ENCODE measurements around the gene IRF9. TPM values are rescaled to one million over a fixed set of nuclear protein-coding genes. Genes with fewer than 3 reads are reported as not detected.
"Not testable (repeated sequence)": the region's sequence is repeated elsewhere in the genome, so short reads cannot be mapped to it uniquely, and the experiment has no call there.

Gene IRF9
- total RNA-seq, 1 donor from 2014 or later: 133 TPM

DNA sequence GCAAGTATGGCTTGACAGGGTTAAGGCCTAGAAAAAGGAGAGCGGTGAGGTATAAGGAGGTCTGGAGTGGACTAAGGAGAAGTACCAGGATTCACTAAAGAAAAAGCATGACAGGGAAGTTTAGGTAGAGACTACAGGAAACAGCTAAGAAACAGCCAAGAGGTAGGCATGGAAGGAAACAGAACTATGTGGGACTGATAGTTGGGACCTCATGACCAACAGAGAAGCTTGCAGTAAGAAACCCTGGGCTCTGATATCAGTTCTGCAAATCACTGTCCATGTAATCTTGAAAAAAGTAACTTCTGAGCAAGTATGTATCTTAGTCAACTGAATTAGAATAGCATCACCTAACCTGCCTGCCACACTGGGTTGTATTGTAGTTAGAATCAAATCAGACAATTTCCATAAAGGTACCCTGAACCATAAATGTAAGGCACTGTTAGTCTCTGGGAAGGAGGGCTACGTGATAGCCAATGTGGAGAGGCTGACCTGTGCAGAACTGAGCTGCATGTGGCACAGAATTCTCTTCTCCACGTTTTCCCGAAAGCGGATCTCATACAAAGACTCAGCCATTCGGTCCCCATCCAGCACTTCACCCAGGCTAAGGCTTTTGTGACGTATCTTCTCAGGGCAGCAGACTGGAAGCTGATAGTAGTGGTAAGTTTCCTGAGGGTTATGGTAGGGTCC, 33.3 kb downstream of the IRF9 start:
- no peak for DNase-seq (ENCODE audit: low spot score)

DNA sequence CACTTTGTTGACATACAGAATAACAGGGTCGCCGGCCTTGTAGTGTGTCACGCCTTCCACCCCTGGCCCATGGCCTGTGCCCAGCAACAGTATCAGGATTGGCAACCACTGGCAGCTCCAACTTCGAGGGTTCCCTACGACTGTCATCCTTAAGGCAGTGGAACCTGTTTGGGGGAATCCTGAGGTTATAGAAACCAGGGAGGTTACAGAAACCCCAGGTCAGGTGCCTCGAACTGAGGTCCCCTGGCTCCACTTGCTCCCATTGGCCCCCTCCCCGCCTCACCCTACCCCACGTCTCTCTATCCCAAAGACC, 33.8 kb downstream of the IRF9 start:
- DNase-seq (ENCODE audit: low spot score): peak; percentile 14

DNA sequence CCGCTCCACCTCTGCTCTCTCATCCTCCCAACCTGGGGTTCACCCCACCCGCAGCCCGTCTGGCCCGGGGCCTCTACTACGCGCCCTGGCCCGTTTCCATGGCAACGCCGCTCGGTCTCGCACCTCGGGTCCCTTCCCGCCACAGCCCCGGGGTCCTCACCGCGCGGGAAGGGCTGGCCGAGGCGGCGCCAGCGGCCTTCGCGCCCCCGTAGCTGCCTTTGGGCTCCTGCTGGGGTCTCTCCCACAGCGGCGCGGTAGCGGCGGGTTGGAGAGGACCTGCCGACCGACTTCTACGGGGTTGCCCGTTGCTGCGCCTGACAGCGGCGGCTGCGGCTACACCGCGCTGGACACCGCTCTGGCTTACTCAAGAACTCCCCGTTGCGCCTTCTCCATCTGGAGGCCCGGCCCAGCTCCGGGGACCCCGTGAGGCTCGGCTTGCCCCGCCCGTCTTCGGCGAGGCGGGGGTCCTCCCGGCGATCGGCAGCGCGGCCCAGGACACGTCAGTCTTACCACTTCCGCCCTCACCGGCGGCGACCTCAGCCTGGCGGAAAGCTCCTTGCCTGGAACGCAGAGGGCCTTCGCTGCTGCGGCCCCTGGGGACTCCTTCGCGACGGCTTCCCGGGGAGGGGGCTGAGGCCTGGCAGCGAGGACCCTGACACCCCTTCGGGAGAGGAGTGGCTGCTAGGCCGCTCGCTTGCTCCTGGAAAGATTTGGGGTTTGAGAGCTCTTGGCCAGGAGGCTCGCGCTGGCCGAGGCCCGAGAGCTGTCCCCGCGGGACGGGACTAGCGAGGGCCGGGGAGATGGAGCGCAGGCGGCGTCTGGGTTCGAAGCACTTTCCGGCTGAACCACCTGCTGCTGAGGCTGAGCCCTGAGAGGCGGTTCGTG, 34.4 kb downstream of the IRF9 start, which contains the start of gene TM9SF1:
TSS of gene TM9SF1 (minus strand) at position 256 of the 885 bp plus-strand sequence. CDS start 422 bp downstream, outside the sequence.
- peak; percentile 92 for DNase-seq (ENCODE audit: low spot score)

DNA sequence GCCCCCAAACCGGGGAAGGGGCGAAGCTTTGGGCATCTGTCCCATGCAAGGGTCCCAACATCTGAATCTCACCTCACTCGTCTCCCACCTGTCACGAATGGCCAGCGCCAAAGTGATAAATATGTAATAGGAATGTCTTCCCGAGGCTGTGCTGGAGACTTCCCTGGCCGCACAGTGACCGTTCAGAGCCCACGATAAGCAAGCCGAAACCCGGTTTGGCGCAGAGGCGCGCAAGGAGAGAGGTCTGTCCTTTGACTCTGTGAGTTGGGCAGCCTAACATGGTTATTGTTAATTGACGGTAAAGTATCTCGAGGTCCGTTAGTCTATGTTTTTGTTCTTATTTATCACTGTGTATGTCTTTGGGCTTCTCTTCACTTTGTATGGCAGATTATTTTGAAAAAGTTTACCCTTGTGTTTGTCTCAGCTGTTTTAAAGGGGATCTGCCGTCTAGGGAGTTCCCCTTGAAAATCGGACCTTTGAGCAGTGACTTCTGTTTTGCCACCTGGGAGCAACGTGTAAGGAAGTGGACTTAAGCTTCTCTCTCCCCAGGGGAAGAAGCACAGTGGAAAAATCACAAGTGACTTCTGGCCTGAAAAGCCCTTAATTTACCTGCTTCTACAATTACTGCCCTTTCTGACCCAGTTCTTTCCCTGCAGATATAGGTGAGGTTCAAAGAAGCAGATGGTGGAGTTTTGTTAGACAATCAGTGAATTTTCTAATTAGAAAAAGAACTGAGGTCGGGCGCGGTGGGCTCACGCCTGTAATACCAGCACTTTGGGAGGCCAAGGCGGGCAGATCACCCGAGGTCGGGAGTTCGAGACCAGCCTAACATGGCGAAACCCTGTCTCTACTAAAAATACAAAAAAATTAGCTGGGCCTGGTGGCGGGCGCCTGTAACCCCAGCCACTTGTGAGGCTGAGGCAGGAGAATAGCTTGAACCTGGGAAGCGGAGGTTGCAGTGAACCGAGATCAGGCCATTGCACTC, 35.3 kb downstream of the IRF9 start:
- peak; percentile 13 for DNase-seq (ENCODE audit: low spot score)

DNA sequence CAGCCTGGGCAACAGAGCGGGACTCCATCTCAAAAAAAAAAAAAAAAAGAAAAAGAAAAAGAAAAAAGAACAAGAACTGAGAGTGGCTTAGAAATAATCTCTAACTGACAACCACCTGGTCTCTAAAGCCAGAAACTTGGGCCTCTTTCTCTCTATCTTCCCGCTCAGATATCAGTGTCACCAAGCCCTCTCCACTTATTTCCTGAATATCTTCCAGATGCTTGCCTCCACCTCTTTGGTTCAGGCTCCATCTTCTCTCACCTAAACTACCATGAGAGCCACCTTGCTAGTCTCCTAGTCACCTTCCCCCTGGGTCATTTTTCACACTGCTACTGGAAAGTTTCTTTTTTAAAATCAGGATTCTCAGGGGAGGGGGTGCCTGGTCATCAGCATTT, 36.0 kb downstream of the IRF9 start:
- no peak for DNase-seq (ENCODE audit: low spot score)

DNA sequence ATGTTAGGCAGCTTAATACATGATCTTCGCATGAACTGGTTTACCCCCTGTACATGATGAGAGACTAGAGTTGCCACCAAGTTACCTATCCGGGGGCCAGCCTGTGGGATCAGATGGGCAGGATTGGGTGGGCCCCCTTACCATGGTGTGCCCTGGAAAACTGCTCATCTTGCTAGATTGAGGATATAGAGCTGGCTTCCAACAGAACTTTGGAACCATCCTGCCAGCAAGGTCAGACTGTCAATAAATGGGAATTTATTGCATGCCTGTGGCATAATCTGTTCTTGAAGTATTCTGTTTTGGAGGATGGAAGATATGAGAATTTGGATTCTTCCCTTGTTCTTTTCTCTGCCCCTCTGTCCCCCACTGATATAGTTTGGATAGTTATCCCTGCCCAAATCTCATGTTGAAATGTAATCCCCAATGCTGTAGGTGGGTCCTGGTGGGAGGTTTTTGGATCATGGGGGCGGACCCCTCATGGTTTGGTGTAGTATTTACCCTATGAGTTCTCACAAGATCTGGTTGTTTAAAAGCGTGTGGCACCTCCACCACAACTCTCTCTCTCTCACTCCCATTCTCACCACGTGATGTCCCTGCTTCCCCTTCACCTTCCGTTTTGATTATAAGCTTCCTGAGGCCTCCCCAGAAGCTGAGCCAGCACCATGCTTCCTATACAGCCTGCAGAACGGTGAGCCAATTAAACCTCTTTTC, 37.9 kb downstream of the IRF9 start:
- DNase-seq (ENCODE audit: low spot score): no peak

DNA sequence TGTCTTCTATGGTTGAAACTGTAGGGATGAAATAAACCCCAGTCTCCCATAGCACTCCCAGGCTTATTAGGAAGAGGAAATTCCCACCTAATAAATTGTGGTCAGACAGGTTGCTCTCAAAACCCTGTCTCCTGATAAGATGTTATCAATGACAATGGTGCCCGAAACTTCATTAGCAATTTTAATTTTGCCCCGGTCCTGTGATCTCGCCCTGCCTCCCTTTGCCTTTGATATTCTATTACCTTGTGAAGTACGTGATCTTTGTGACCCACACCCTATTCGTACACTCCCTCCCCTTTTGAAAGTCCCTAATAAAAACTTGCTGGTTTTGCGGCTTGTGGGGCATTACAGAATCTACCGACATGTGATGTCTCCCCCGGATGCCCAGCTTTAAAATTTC, 41.5 kb downstream of the IRF9 start:
- DNase-seq (ENCODE audit: low spot score): not testable (repeated sequence)

DNA sequence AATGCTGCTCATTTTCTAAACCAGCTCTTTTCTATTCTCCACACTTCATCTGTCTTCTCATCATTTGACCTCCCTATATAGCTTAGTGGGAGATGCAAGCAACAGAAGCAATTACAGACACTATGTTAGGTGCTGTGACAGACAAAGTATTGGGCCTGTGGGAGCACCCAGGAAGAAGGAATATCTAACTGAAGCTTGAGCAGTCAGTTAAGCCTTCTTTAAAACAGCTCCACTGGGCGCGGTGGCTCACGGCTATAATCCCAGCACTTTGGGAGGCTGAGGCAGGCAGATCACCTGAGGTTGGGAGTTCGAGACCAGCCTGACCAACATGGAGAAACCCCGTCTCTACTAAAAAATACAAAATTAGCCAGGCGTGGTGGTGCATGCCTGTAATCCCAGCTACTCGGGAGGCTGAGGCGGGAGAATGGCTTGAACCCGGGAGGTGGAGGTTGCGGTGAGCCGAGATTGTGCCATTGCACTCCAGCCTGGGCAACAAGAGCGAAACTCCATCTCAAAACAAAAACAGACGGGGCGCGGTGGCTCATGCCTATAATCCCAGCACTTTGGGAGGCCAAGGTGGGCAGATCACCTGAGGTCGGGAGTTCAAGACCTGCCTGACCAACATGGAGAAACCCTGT, 42.3 kb downstream of the IRF9 start:
- DNase-seq (ENCODE audit: low spot score): not testable (repeated sequence)

DNA sequence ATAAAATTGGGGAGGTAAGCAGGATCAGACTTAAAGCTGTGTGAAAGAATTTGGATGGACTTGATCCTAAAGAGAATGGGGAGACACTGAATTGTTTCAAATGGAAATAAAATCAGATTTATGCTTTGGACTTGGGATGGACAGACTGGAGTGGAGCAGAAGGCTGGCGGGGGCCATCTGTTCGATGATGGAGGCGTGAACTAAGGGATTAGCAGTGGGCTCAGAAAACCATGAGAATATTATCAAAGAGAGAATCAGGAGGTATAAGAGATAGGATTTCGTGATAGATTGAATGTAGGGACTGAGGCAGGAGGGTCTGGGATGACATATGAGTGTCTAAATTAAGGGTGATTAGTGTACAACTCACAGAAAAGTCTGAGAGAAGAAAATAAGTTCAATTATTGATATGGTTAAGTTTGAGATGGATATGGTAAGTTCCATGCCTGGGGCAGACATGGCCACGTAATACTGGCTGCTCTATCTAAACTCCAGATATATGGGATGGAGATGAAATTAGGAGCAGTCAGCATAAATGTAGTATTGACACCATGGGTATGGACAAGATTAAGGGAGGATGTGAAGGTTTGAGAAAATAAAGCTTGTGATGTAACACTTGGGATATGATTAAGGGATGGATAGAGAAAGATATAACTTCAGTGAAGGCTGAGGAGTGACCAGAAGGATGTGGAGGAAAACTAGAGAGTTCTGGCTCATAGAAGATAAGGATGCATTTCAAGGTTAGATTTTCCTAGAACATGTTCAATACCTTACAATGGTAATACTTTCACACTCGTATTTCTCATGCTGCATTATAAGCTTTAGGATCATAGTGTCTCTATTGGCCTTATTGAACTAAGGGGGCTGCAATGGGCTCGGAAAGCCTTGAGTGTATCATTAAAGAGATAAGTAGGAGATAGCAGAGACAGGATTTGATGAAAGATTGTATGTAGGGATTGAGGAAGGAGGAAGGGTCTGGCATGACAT, 43.4 kb downstream of the IRF9 start:
- no peak for DNase-seq (ENCODE audit: low spot score)

DNA sequence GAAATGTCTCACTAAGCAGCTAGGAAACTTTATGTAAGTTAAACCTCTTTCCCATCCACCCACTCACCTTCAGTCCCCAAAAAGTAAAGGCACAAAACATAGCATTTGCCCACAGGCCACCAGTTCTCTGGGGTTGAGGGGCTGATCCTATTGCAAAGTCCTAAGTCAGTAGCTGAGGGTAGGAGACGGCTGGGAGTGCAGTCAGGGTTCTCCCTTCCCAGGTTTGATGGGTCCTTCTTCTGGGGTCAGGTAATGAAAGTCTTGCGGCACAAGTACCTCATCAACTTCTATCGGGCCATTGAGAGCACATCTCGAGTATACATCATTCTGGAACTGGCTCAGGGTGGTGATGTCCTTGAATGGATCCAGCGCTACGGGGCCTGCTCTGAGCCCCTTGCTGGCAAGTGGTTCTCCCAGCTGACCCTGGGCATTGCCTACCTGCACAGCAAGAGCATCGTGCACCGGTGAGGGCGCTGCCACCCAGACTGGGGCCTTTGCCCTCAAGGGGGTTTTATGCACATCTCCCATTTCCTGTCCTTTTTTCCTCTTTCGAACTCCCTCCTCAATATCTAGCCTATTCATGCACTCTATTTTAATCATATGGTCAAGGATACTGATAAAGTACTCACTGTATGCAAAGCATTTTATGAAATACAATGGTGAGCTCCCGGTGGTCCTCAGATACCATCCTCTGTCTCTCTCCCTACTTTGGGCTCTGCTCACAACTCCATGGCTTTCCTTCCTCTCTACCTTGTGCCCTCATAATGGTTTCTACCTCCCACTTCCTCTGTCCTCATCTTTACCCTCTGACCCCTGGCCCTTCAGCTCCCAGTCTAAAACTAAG, 45.4 kb downstream of the IRF9 start:
- DNase-seq (ENCODE audit: low spot score): no peak

DNA sequence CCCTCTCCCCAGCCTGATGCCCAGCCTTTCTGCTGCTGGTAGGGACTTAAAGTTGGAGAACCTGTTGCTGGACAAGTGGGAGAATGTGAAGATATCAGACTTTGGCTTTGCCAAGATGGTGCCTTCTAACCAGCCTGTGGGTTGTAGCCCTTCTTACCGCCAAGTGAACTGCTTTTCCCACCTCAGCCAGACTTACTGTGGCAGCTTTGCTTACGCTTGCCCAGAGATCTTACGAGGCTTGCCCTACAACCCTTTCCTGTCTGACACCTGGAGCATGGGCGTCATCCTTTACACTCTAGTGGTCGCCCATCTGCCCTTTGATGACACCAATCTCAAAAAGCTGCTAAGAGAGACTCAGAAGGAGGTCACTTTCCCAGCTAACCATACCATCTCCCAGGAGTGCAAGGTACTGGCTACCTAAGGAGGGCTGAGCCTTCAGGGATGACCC, 46.1 kb downstream of the IRF9 start:
- DNase-seq (ENCODE audit: low spot score): no peak

DNA sequence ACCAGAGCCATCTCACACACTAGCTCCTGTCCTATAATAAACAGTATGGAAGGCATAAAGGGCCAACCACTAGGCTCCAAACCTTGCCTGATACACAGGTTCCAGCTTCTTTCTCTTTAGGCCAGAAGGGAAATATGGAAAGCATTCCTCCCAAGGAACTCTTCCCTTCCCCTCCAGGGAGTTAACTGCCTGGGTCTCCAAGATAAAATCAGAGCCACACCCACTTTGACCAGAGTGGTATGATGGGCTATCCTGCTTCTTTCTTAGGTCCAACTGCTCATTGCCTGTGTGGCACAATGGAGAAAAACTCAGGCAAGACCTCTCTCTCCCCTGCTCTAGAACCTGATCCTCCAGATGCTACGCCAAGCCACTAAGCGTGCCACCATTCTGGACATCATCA, 46.6 kb downstream of the IRF9 start:
- DNase-seq (ENCODE audit: low spot score): no peak

DNA sequence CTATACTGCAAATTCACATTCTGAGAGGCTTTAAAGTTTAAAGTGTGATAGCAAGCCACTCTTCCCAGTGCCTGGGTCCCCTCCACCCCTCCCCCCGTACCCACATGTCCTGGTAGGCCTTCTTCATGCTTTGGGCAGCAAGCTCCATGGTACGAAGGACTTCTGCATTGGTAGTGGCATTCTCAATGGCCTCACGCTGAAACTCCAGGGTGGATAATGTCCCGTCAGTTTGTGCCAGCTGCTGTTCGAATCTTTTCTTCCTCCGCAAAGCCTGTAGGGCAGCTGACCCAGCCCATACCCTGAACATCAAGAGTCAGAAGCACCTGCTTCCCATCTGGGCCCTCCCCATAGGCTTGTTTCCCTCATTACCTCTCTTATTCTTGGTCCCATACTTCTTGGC, 50.2 kb downstream of the IRF9 start:
- DNase-seq (ENCODE audit: low spot score): no peak

DNA sequence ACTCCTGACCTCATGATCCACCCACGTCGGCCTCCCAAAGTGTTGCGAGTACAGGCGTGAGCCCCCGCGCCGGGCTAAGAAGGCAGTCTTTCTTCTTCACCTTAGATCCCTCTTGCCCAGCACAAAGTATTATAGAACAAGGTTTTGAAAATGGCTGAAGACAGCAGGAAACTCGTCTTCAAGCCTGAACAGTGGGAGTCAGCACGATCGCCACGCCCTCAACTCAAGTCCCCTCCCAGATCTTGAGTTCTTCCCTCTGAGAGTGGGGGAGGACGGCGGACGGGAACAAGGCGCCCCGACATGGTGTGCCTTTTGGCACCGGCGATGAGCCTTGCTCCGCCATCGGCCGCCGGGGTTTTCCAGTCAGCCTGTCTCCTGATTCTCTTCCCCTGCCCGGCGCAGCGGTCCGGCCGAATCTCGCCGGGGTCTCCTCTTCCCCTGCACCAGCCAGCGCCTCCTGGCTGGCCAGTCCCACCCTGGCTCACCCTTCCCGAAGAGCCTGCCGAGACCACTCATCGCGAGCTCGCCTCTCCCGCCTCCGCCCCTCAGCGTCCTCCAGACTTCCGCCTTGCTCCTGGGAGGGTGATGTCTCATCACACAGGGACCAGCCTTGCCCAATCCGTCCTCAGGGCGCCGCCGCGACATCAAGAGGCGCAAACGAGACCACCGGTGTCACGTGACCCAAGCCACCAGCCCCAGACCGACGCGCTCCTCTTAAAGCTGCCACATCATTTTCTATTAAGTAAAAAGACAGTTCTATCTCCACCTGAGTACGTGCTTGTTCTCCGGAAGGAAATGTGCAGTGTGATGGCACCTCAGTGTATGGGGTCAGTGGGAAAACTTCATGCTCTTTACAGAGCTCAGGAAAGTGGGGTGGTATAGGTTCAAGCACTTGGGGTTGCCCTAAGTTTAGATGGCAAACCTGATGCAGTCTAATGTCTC, 52.1 kb downstream of the IRF9 start, which contains the start of gene CHMP4A:
TSS of gene CHMP4A (minus strand) at position 565 of the 942 bp plus-strand sequence. CDS start at position 516, 49 bp downstream.
- DNase-seq (ENCODE audit: low spot score): peak; percentile 99

DNA sequence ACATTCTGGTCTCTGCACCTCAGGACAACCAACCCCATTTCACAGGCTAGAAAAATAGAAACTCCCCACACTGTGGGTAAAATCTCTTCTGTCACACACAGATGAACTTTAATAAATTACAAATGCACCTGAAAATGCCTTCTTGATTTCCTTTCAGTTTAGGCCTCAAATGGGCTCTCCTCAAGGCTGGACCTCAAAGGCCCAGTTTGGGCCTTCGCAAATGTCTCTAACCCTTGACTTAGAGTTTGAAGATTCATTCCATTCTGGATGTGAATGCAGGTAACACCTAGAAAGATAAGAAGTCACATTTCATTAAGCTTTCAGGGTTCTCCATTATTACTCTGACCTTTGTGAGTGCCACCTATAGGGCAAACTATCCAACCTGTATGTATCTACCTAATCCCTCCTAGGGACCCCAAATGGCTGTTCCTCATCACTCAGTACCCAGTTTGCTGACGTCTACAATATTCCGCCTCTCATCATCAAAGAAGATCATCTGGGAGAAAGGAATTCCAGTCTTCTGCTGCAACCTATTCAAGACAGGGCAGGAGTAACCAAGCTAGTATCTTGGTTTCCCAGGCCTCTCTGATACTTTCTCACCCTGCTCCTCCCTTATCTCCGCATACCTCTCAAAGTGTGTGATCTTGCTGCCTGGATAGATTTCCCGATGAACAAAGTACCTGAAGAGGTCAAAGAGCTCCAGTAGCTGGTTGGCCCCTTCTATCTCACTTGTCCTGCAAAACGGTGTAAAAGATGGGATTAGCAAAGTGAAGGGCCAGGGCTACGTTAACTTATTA, 53.0 kb downstream of the IRF9 start:
- no peak for DNase-seq (ENCODE audit: low spot score)
